GM23248 (cell line): Measurements from ENCODE around the gene SEMA5A. TPM values are rescaled to one million over a fixed set of nuclear protein-coding genes. Genes with fewer than 3 reads are reported as not detected.

ENCODE experiments used
- DNase-seq: peaks from one replicate; pipeline ENCODE4 v3.0.0-alpha.2; 2015
- H2AFZ ChIP-seq: fragments of 200-600 bp; sonication (generic); 2 replicates; pipeline ENCODE4 v1.6.1; 2016; ENCODE audit warnings: antibody characterized with exemption
- H3F3A ChIP-seq: fragments of 200-600 bp; sonication (generic); 2 replicates; pipeline ENCODE4 v1.6.1; 2016; ENCODE audit warnings: mild to moderate bottlenecking, antibody characterized with exemption, mixed run types; ENCODE audit not compliant: insufficient read depth
- H3K27ac ChIP-seq: fragments of 200-600 bp; sonication (generic); 2 replicates; pipeline ENCODE4 v1.5.1; 2016; ENCODE audit warnings: mild to moderate bottlenecking
- H3K27me3 ChIP-seq: fragments of 200-600 bp; sonication (generic); replicated peaks from 2 replicates; pipeline ENCODE4 v1.6.1; 2016; ENCODE audit warnings: mild to moderate bottlenecking; ENCODE audit not compliant: insufficient read depth
- H3K36me3 ChIP-seq: fragments of 200-600 bp; sonication (generic); 2 replicates; pipeline ENCODE4 v1.6.1; 2016; ENCODE audit warnings: low read depth, mild to moderate bottlenecking
- H3K4me1 ChIP-seq: fragments of 200-600 bp; sonication (generic); 2 replicates; pipeline ENCODE4 v1.6.1; 2016; ENCODE audit warnings: mild to moderate bottlenecking; ENCODE audit not compliant: insufficient read depth
- H3K4me2 ChIP-seq: fragments of 200-600 bp; sonication (generic); one replicate; pipeline ENCODE4 v1.6.1; 2016; ENCODE audit warnings: mild to moderate bottlenecking; ENCODE audit not compliant: unreplicated experiment
- H3K4me3 ChIP-seq: fragments of 200-600 bp; sonication (generic); 2 replicates; pipeline ENCODE4 v1.5.1; 2016; ENCODE audit warnings: mild to moderate bottlenecking
- H3K79me2 ChIP-seq: fragments of 200-600 bp; sonication (generic); 2 replicates; pipeline ENCODE4 v1.6.1; 2016; ENCODE audit warnings: mild to moderate bottlenecking; ENCODE audit not compliant: insufficient read depth
- H3K9ac ChIP-seq: fragments of 200-600 bp; sonication (generic); 2 replicates; pipeline ENCODE4 v1.6.1; 2016; ENCODE audit warnings: mild to moderate bottlenecking
- H3K9me2 ChIP-seq: fragments of 200-600 bp; sonication (generic); 2 replicates; pipeline ENCODE4 v1.6.1; 2016; ENCODE audit warnings: mixed run types, mild to moderate bottlenecking, moderate library complexity; ENCODE audit not compliant: insufficient read depth
- H3K9me3 ChIP-seq: fragments of 200-600 bp; sonication (generic); one replicate; pipeline ENCODE4 v1.6.1; 2017; ENCODE audit warnings: low read depth
- H4K20me1 ChIP-seq: fragments of 200-600 bp; sonication (generic); 2 replicates; pipeline ENCODE4 v1.6.0; 2016; ENCODE audit not compliant: insufficient read depth
- EZH2 ChIP-seq: fragments of 200-600 bp; sonication (generic); IDR thresholded peaks from 2 replicates; pipeline ENCODE4 v1.6.1; 2018; ENCODE audit warnings: antibody characterized with exemption, mild to moderate bottlenecking; ENCODE audit not compliant: insufficient read depth, poor library complexity, severe bottlenecking
- EZH2phosphoT487 ChIP-seq: fragments of 200-600 bp; sonication (generic); IDR thresholded peaks from 2 replicates; pipeline ENCODE4 v1.6.1; 2018; ENCODE audit warnings: antibody characterized with exemption, moderate library complexity, mild to moderate bottlenecking, low read depth; ENCODE audit not compliant: insufficient read depth
- WGBS, 2 experiments: methylation state at CpG; one replicate each; pipeline ENCODE4 v1.1.6; 2015 to 2017; ENCODE audit warnings: low lambda C conversion rate in 2 of 2, low coverage in 1 of 2; ENCODE audit errors: missing lambda C conversion rate in 2 of 2; 5-methylcytosine and 5-hydroxymethylcytosine counted together
- in situ Hi-C: fragments of 300-500 bp; cut with MboI; formaldehyde crosslinking; loops from 2 replicates; pipeline ENCODE4 v1.15.0; 2020
- microRNA-seq: library from miRNA; unstranded; fragments of <30 nt; microRNA quantifications from one replicate; pipeline ENCODE4, GENCODE V29; 2016; ENCODE audit warnings: borderline number of aligned reads
- polyA plus RNA-seq: library from polyadenylated mRNA; unstranded; fragments of >200 nt; fragmentation: Nextera tagmentation; extraction: Ambion mirVana; gene quantifications from 2 replicates; pipeline ENCODE4 v1.2.1, GENCODE V29; 2016
- small RNA-seq: library from RNA; depleted of rRNA; stranded (forward); fragments of <200 nt; gene quantifications from one replicate; pipeline ENCODE3, GENCODE V24; 2014; ENCODE audit warnings: low read depth, low replicate concordance
- total RNA-seq: library from RNA; depleted of rRNA; stranded (reverse); fragments of >200 nt; shearing (Covaris generic); gene quantifications from 2 replicates; pipeline ENCODE4 v1.2.3, GENCODE V29; 2014; rRNA removed

The SEMA5A gene
- total and polyA plus RNA-seq, 2 experiments from 2014 or later, result 33.5 to 38.2 TPM

GRCh38 chr5:9013147-9013546 lies 532.7 kb downstream of the SEMA5A start:
- in situ Hi-C loops, result no loop called here
- no peak for TF ChIP-seq EZH2

GRCh38 chr5:9009931-9010651 lies 535.8 kb downstream of the SEMA5A start:
- Histone ChIP-seq H3K27me3 (no peaks in the 10 kb centered on the region), H2AFZ (peak overlapping the region; percentile 44; the same call in 1 of the 2 replicates), H3K4me2 (no peak overlapping the region), H3K36me3 (no peaks in the 10 kb centered on the region), H3K9me3 (no peaks in the 10 kb centered on the region), H3F3A (peaks cover 21% of the 10 kb centered on the region), H3K9me2 (no peaks in the 10 kb centered on the region), H3K27ac (no peak overlapping the region), H3K4me3 (no peak overlapping the region), H3K79me2 (no peaks in the 10 kb centered on the region), H3K9ac (no peak overlapping the region), H4K20me1 (no peaks in the 10 kb centered on the region), H3K4me1 (peaks cover 32% of the 10 kb centered on the region)
- in situ Hi-C loops, result no loop called here
- peak; percentile 48 for DNase-seq
- TF ChIP-seq EZH2, result no peak
- no peak for TF ChIP-seq EZH2phosphoT487
- 45 to 48% methylated on average over 7 of the region's 7 CpGs for WGBS, 2 experiments

More at GRCh38 chr5:9013147-9013546, 532.7 kb downstream of the SEMA5A start:
- DNase-seq, result no peak
- Histone ChIP-seq H3K4me1 (peaks cover 48% of the 10 kb centered on the region), H4K20me1 (no peaks in the 10 kb centered on the region), H3K79me2 (no peaks in the 10 kb centered on the region), H3K4me3 (no peak overlapping the region), H3K4me2 (peak overlapping the region; percentile 70), H3K9ac (no peak overlapping the region), H3K9me3 (no peaks in the 10 kb centered on the region), H2AFZ (no peak overlapping the region), H3K27me3 (no peaks in the 10 kb centered on the region), H3K9me2 (no peaks in the 10 kb centered on the region), H3F3A (peaks cover 30% of the 10 kb centered on the region), H3K36me3 (no peaks in the 10 kb centered on the region), H3K27ac (peak overlapping the region; percentile 72)
- 58 to 66% methylated on average over 6 of the region's 6 CpGs for WGBS, 2 experiments

GRCh38 chr5:8997542-8998070 lies 548.3 kb downstream of the SEMA5A start:
- Histone ChIP-seq H4K20me1 (no peaks in the 10 kb centered on the region), H3K27ac (no peak overlapping the region), H3F3A (no peaks in the 10 kb centered on the region), H3K4me2 (no peak overlapping the region), H3K36me3 (no peaks in the 10 kb centered on the region), H3K9me3 (no peaks in the 10 kb centered on the region), H2AFZ (no peak overlapping the region), H3K4me1 (no peaks in the 10 kb centered on the region), H3K9me2 (no peaks in the 10 kb centered on the region), H3K79me2 (no peaks in the 10 kb centered on the region), H3K9ac (no peak overlapping the region), H3K27me3 (no peaks in the 10 kb centered on the region), H3K4me3 (no peak overlapping the region)
- TF ChIP-seq EZH2phosphoT487, result no peak
- WGBS, 2 experiments, result 11 to 14% methylated on average over 1 of the region's 1 CpG
- in situ Hi-C loops, result no loop called here
- DNase-seq, result no peak

- no peaks in the 10 kb centered on the region for H4K20me1 ChIP-seq
- no peak overlapping the region for H3K4me3 ChIP-seq
- H3K9me2 ChIP-seq, result no peaks in the 10 kb centered on the region
- in situ Hi-C loops, result no loop called here
- H3K79me2 ChIP-seq, result no peaks in the 10 kb centered on the region
- H3K4me1 ChIP-seq, result no peaks in the 10 kb centered on the region
- no peaks in the 10 kb centered on the region for H3K36me3 ChIP-seq
- H3K4me2 ChIP-seq, result no peak overlapping the region
- H3K27ac ChIP-seq, result no peak overlapping the region
- H3K27me3 ChIP-seq, result no peaks in the 10 kb centered on the region
- H3K9me3 ChIP-seq, result no peaks in the 10 kb centered on the region
- no peak overlapping the region for H3K9ac ChIP-seq
- H2AFZ ChIP-seq, result no peak overlapping the region
- DNase-seq, result peak; percentile 37
- no peaks in the 10 kb centered on the region for H3F3A ChIP-seq
- TF ChIP-seq EZH2phosphoT487, result no peak
- no peak for TF ChIP-seq EZH2
Observed at GRCh38 chr5:8993031-8993430, 552.8 kb downstream of the SEMA5A start.

Small RNAs within 50 kb of the gene (microRNA-seq; reads per million reads assigned to microRNA genes)
- 6.1 reads per million, percentile 6 among the genes with 10 or more reads in this experiment for gene MIR4636

Small RNAs within 50 kb of the gene (small RNA-seq; reads per million reads assigned to genes)
- gene MIR4636, result not detected
- 97.9 reads per million, percentile 94 among the genes with 10 or more reads in this experiment for gene SNORD123

Other genes with a start within 250 kb of the SEMA5A start
- gene TAS2R1, start 84.3 kb upstream of the SEMA5A start, total RNA-seq, result not detected in 2 replicates
- not detected in 2 replicates for gene TAS2R1, start 84.3 kb upstream of the SEMA5A start, polyA plus RNA-seq